ENCODE results near the gene PDE3B. TPM values are rescaled to one million over a fixed set of nuclear protein-coding genes. Genes with fewer than 3 reads are reported as not detected.

The PDE3B gene
- total RNA-seq, 1 donor from 2014 or later: 4.8 TPM

DNA sequence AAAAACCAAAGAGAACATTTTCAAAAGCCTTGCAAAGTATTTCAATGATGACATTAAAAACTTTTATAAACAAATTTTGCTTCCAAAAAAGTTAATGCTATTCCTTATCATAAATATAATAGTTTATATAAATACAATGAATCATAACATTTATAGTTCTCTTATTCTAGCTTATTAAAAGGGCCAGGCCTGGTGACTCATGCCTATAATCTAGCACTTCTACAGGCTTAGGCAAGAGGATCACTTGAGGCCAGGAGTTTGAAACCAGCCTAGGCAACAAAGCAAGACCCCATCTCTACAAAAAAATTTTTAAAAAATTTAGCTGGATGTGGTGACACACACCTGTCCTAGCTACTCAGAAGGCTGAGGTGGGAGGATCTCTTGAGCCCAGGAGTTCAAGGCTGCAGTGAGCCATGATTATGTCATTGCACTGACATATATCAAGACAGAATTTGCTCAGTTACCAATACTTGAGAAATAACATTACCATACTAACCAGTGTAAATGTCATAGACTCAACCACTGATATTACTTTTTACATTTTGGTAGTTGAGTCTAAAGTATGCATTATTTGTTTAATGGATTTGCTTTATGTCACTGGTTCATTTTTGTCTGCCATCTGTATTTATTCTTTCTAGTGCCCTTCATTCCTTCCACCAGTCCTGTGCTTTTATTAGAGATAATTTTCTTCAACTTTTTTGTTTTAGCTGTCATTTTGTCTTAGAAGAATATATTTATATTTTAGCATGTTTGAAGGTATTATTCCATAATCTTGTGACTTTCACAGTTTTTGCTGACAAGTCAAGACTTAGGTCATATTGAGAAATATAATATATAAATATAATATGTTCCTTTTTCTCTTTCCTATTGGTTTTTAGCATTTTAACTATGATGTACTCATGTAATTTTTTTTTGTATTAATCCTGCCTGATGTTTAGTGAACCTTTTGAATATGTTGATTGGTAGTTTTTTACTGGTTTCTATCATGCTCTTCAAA lies 192.2 kb downstream of the PDE3B start:
- TF ChIP-seq, protein P1, sequence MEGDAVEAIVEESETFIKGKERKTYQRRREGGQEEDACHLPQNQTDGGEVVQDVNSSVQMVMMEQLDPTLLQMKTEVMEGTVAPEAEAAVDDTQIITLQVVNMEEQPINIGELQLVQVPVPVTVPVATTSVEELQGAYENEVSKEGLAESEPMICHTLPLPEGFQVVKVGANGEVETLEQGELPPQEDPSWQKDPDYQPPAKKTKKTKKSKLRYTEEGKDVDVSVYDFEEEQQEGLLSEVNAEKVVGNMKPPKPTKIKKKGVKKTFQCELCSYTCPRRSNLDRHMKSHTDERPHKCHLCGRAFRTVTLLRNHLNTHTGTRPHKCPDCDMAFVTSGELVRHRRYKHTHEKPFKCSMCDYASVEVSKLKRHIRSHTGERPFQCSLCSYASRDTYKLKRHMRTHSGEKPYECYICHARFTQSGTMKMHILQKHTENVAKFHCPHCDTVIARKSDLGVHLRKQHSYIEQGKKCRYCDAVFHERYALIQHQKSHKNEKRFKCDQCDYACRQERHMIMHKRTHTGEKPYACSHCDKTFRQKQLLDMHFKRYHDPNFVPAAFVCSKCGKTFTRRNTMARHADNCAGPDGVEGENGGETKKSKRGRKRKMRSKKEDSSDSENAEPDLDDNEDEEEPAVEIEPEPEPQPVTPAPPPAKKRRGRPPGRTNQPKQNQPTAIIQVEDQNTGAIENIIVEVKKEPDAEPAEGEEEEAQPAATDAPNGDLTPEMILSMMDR (conservative IDR thresholded peaks at IDR 0.05; ENCODE audit: low read depth, low read length): no peak

DNA sequence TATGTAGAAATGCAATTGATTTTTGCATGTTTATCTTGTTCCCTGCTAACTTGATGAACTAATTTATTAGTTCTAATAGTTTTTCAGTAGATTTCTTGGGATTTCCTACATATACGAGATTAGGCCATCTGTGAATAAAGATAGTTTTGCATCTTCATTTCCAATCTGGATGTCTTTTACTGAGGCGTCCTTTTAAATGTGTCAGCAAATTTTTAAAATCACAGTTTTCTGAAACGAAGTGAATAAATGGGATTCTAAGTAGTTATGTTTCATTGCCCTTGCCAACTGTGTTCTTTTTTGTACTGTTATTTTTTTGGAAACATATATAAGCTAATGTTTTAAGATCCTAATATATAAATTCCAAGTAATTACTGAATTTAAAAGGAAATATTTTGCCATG lies 198.4 kb downstream of the PDE3B start:
- H3K4me3 ChIP-seq (ENCODE audit: low read depth, low read length): no peak overlapping the region
- TF ChIP-seq, protein P1 (conservative IDR thresholded peaks at IDR 0.05; ENCODE audit: low read depth, low read length): no peak
- no peak for DNase-seq (ENCODE audit: low read depth)

More for the DNA sequence above, 192.2 kb downstream of the PDE3B start:
- no peak overlapping the region for H3K4me3 ChIP-seq (ENCODE audit: low read depth, low read length)
- DNase-seq (ENCODE audit: low read depth): no peak

DNA sequence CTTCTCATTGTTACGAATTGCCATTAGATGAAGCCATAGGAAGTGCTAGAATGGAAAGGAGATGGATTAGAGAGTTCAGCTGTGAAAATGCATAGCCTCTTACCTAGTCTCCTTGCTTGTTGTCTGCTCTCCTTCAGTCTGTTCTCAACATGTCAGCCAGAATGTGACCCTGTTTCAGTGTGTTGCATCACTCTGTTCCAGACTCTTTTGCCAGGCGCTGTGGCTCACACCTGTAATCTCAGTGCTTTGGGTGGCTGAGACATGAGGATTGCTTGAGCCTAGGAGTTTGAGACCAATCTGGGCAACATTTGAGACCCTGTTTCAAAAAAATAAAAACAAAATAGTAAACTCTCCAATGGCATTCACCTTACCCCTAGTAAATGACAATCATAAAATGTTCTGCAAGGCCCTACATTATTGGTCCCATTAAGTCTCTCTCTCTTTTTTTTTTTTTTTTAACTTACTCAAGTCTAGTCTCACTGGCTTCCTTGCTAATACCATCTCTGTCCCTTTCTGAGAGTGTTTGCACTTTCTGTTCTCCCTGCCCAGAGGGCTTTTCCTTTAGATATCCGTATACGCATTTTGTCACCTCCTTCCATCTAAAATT lies 209.1 kb downstream of the PDE3B start:
- DNase-seq (ENCODE audit: low read depth): no peak
- TF ChIP-seq, protein P1 (conservative IDR thresholded peaks at IDR 0.05; ENCODE audit: low read depth, low read length): no peak
- no peak overlapping the region for H3K4me3 ChIP-seq (ENCODE audit: low read depth, low read length)

DNA sequence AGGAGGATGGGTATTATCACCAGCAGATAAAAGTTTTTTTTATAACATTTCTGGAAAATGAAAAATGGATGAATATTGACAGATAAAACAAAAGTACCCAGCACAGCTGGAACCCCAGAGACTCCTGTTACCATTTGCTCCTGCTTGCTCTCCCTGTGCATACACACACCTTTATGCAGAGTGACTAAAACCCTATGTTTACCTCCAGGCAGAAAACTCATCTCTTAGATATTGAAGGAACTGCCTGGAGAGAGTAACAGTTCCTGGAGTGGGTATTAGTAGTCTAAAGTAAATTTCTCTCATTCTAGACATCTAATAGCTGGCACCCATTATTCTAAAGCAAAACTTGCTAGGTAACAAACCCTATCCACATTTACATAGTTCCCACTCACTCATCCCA lies 210.5 kb downstream of the PDE3B start:
- TF ChIP-seq, protein P1 (conservative IDR thresholded peaks at IDR 0.05; ENCODE audit: low read depth, low read length): no peak
- no peak overlapping the region for H3K4me3 ChIP-seq (ENCODE audit: low read depth, low read length)
- no peak for DNase-seq (ENCODE audit: low read depth)

DNA sequence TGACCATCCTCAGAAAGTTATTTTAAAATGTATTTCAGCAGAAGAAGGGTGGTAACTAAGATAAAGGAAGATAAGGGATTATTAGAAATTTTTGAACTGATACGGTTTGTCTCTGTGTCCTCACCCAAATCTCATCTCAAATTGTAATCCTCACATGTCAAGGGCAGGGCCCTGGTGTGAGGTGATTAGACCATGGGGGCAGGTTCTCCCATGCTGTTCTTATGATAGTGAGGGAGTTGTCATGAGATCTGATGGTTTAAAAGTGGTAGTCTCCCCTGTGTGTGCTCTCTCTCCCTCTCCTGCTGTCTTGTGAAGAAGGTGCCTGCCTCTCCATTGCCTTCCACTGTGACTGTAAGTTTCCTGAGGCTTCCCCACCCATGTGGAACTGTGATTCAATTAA lies 212.3 kb downstream of the PDE3B start:
- TF ChIP-seq, protein P1 (conservative IDR thresholded peaks at IDR 0.05; ENCODE audit: low read depth, low read length): no peak
- DNase-seq (ENCODE audit: low read depth): no peak
- H3K4me3 ChIP-seq (ENCODE audit: low read depth, low read length): no peak overlapping the region

DNA sequence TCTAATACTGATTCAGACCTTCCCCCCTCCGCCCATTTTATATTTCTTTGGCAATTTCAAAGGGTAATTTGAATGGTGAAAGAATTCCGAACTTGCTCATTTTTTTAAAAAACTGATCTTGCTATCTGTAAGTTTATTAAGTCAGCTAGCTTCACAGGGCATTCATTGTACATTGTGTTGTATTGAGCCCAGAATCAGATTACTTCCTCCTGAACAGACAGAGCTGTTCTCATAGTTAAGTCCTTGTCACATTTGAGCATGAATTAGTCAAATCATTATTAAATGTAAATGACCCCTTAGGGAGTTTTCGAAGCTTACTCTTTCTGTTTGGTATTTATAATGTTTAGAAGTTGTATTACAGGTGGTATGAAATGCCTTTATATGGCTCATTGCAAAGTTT lies 214.0 kb downstream of the PDE3B start:
- no peak for DNase-seq (ENCODE audit: low read depth)
- TF ChIP-seq, protein P1 (conservative IDR thresholded peaks at IDR 0.05; ENCODE audit: low read depth, low read length): no peak

More for the DNA sequence above, 214.0 kb downstream of the PDE3B start:
- no peak overlapping the region for H3K4me3 ChIP-seq (ENCODE audit: low read depth, low read length)
